KMS-11 (cell line): ENCODE data around the gene IL17RA.
"Not testable (repeated sequence)": the region's sequence is repeated elsewhere in the genome, so short reads cannot be mapped to it uniquely, and the experiment has no call there.

ENCODE experiments used
- H2AFZ ChIP-seq: fragments of 200-600 bp; sonication (generic); 2 replicates; pipeline ENCODE4 v1.6.1; 2016; ENCODE audit warnings: antibody characterized with exemption, mixed run types, low read depth
- H3K27ac ChIP-seq: fragments of 200-600 bp; sonication (generic); 2 replicates; pipeline ENCODE4 v1.6.1; 2016; ENCODE audit warnings: mild to moderate bottlenecking, mixed run types
- H3K27me3 ChIP-seq: fragments of 200-600 bp; sonication (generic); 2 replicates; pipeline ENCODE4 v1.6.1; 2017; ENCODE audit warnings: mild to moderate bottlenecking, low read depth, mixed run types, moderate library complexity; ENCODE audit not compliant: insufficient read depth
- H3K36me3 ChIP-seq: fragments of 200-600 bp; sonication (generic); 2 replicates; pipeline ENCODE4 v1.6.1; 2017; ENCODE audit warnings: mild to moderate bottlenecking, mixed run types; ENCODE audit not compliant: insufficient read depth
- H3K4me1 ChIP-seq: fragments of 200-600 bp; sonication (generic); 2 replicates; pipeline ENCODE4 v1.6.1; 2016; ENCODE audit warnings: mild to moderate bottlenecking, low read depth, mixed run types; ENCODE audit not compliant: poor library complexity, severe bottlenecking
- H3K4me2 ChIP-seq: fragments of 200-600 bp; sonication (generic); 2 replicates; pipeline ENCODE4 v1.7.0; 2016; ENCODE audit warnings: mild to moderate bottlenecking, mixed run types
- H3K4me3 ChIP-seq: fragments of 200-600 bp; sonication (generic); IDR thresholded peaks from 2 replicates; pipeline ENCODE4 v1.6.1; 2017; ENCODE audit warnings: low read depth, low read length, mixed read lengths; ENCODE audit not compliant: insufficient read depth
- H3K79me2 ChIP-seq: fragments of 200-600 bp; sonication (generic); 2 replicates; pipeline ENCODE4 v1.6.1; 2016; ENCODE audit warnings: low read depth, mixed run types; ENCODE audit not compliant: insufficient read depth
- H3K9ac ChIP-seq: fragments of 200-600 bp; sonication (generic); 2 replicates; pipeline ENCODE4 v1.6.1; 2016; ENCODE audit warnings: mild to moderate bottlenecking, mixed run types
- H4K20me1 ChIP-seq: fragments of 200-600 bp; sonication (generic); 2 replicates; pipeline ENCODE4 v1.6.1; 2016; ENCODE audit warnings: mild to moderate bottlenecking, mixed run types; ENCODE audit not compliant: insufficient read depth
- TF ChIP-seq, protein P1 (sequence below): fragments of 200-600 bp; sonication (generic); conservative IDR thresholded peaks from 2 replicates; pipeline ENCODE4 v1.6.1; 2017; ENCODE audit warnings: low read depth, mild to moderate bottlenecking, antibody characterized with exemption, low read length, moderate library complexity, mixed read lengths

IL17RA gene

DNA sequence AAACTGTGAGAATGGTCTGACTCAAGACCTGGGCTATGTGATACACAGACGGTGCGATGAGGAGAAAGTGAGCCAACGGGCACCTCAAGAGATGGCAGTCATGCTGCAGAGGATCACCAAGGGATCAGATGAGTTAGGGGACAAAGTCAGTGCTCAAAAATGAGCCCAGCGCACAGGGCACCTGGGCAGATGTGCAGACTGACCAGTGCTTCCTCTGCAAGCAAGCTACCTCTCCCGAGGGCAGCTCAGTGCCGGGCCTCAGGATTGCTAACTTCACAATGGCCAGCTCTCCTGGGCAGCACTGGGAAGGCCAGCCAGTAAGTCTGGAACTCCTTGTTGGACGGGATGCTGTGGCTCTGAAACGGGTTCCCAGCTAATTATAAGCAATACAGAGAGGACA lies 59.0 kb downstream of the IL17RA start:
- no peaks in the 10 kb centered on the region for H3K4me1 ChIP-seq
- H3K79me2 ChIP-seq: no peaks in the 10 kb centered on the region
- TF ChIP-seq, protein P1, sequence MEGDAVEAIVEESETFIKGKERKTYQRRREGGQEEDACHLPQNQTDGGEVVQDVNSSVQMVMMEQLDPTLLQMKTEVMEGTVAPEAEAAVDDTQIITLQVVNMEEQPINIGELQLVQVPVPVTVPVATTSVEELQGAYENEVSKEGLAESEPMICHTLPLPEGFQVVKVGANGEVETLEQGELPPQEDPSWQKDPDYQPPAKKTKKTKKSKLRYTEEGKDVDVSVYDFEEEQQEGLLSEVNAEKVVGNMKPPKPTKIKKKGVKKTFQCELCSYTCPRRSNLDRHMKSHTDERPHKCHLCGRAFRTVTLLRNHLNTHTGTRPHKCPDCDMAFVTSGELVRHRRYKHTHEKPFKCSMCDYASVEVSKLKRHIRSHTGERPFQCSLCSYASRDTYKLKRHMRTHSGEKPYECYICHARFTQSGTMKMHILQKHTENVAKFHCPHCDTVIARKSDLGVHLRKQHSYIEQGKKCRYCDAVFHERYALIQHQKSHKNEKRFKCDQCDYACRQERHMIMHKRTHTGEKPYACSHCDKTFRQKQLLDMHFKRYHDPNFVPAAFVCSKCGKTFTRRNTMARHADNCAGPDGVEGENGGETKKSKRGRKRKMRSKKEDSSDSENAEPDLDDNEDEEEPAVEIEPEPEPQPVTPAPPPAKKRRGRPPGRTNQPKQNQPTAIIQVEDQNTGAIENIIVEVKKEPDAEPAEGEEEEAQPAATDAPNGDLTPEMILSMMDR: no peak
- no peaks in the 10 kb centered on the region for H3K36me3 ChIP-seq
- no peaks in the 10 kb centered on the region for H3K27me3 ChIP-seq
- H3K27ac ChIP-seq: no peak overlapping the region
- H2AFZ ChIP-seq: no peak overlapping the region
- no peaks in the 10 kb centered on the region for H4K20me1 ChIP-seq
- H3K4me3 ChIP-seq: no peak overlapping the region
- no peak overlapping the region for H3K4me2 ChIP-seq
- no peak overlapping the region for H3K9ac ChIP-seq

DNA sequence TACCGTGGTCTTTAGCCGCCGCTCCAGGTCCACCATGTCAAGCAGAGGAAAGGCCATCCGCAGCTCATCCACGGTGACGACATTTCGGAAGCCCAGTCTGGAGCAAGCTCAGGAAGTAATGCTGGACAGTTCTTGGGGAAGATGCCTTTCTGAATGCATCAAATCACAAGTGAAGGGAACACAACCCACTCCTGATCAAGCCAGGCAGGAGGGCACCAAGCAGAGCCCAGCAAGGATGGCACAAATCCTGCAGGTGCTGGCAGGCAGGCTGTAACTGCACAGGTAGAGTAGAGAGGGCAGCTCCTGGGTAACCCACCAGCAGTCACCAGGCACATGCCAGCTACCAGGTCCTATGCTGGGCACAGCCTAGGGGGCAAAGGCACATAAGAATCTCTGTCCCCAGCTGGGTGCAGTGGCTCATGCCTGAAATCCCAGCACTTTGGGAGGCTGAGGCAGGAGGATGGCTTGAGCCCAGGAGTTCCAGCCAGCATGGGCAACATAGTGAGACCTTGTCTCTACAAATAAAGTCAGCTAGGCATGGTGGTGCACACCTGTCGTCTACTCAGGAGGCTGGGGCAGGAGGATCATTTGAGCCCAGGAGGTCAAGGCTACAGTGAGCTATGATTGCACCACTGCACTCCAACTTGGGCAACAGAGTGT lies 60.4 kb downstream of the IL17RA start:
- no peak overlapping the region for H2AFZ ChIP-seq
- H3K4me3 ChIP-seq: no peak overlapping the region
- H3K79me2 ChIP-seq: peaks cover 5% of the 10 kb centered on the region; the same call in 1 of the 2 replicates
- no peak overlapping the region for H3K4me2 ChIP-seq
- H4K20me1 ChIP-seq: no peaks in the 10 kb centered on the region
- H3K36me3 ChIP-seq: 0 out of 2 replicates have a peak, but pooled peaks cover 2% of the 10 kb centered on the region
- no peaks in the 10 kb centered on the region for H3K4me1 ChIP-seq
- no peak overlapping the region for H3K9ac ChIP-seq
- H3K27me3 ChIP-seq: no peaks in the 10 kb centered on the region
- H3K27ac ChIP-seq: no peak overlapping the region
- TF ChIP-seq, protein P1: no peak

DNA sequence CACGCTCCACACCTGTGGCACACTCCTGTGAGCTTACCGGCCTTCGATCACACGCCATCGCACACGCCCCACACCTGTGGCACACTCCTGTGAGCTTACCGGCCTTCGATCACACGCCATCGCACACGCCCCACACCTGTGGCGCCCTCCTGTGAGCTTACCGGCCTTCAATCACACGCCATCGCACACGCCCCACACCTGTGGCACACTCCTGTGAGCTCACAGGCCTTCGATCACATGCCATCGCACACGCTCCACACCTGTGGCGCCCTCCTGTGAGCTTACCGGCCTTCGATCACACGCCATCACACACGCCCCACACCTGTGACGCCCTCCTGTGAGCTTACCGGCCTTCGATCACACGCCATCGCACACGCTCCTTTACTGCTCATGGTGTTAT lies 62.7 kb downstream of the IL17RA start:
- H3K27ac ChIP-seq, H2AFZ ChIP-seq, H4K20me1 ChIP-seq, H3K4me2 ChIP-seq, H3K36me3 ChIP-seq, H3K4me1 ChIP-seq, H3K4me3 ChIP-seq, H3K9ac ChIP-seq, H3K27me3 ChIP-seq: not testable (repeated sequence)
- H3K79me2 ChIP-seq: peaks cover 20% of the 10 kb centered on the region; the same call in 1 of the 2 replicates

DNA sequence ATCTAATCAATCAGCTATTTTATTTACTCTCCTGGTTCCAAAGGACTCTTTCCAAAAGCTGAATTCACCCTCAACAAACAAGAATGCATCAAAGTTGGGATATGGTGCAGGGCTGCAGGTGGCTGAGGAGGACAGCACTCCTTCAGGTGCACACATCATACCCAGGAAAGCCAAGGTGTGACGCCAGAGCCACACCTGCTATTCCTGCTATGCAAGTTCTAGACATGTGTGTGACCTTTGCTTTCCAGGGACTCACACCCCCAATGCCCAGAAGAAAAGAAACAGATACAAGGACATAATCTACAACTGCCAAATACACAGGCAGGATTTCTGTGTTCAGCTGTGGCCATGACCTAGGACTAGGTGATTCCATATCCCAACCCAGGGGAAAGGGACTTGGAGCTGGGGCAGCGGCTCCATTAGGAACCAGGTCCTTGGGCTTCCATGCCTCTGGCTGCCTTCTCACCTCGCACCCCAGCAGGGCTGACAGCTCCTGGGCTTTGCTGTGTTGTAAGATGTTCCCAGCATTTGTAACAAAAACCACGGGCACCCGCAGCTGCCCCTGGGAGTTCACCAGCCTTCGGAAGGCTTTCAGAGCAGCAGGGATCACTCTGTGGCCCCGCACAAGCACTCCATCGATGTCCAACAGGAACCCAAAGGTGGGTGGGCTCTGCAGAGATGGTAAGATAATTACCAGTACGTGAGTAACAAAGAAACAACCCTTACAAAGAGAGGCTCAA lies 64.4 kb downstream of the IL17RA start:
- Histone ChIP-seq H3K9ac (no peak overlapping the region), H3K27ac (no peak overlapping the region), H3K4me1 (no peaks in the 10 kb centered on the region), H3K4me2 (no peak overlapping the region), H2AFZ (no peak overlapping the region), H3K79me2 (peaks cover 31% of the 10 kb centered on the region), H3K27me3 (no peaks in the 10 kb centered on the region), H4K20me1 (no peaks in the 10 kb centered on the region), H3K4me3 (no peak overlapping the region), H3K36me3 (0 out of 2 replicates have a peak, but pooled peaks cover 2% of the 10 kb centered on the region)
- TF ChIP-seq, protein P1: no peak

DNA sequence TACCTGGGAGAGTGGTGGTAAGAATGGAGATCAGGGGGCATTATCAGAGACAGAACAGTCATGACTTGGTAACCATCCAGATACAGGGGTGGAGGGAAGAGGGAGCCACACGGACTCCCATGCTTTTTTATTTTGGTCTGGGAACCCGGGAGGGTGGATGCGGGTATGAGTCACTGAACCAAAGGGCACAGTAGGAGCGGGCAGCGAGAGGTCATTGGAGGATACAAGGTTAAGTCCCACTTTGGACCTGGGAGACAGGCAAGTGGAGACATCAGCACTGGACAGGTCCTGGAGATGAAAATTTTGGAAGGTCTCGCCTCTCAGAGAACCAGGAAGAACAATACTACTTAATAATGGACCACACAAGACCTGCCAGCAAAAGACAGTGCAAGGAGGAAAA lies 67.5 kb downstream of the IL17RA start:
- Histone ChIP-seq H3K4me2 (no peak overlapping the region), H2AFZ (no peak overlapping the region), H3K4me1 (peaks cover 14% of the 10 kb centered on the region), H3K36me3 (0 out of 2 replicates have a peak, but pooled peaks cover 2% of the 10 kb centered on the region), H3K79me2 (peaks cover 54% of the 10 kb centered on the region), H3K27ac (no peak overlapping the region), H4K20me1 (no peaks in the 10 kb centered on the region), H3K27me3 (no peaks in the 10 kb centered on the region), H3K4me3 (no peak overlapping the region), H3K9ac (no peak overlapping the region)
- TF ChIP-seq, protein P1: no peak
